Right lobe of liver (tissue), 6 donors: ENCODE measurements around the gene DAG1. TPM values are rescaled to one million over a fixed set of nuclear protein-coding genes. Genes with fewer than 3 reads are reported as not detected.
A peak's percentile ranks its signal among the peaks of the same experiment; 100 is the strongest.

ENCODE experiments used
- ATAC-seq, 4 donors: fragments of 200-7000 bp; cut with Tn5 transposase; one replicate each; pipeline ENCODE4 v1.9.1; 2020; ENCODE audit warnings: mild to moderate bottlenecking in 4 of 4, moderate library complexity in 4 of 4
- DNase-seq, 3 donors: peaks; one replicate each; pipeline ENCODE4 v3.0.0-alpha.2; 2020
- H3K27ac ChIP-seq, 3 donors: fragments of 200-600 bp; one replicate each; pipeline ENCODE4 v1.8.0; 2022
- H3K27me3 ChIP-seq, 2 donors: fragments of 200-600 bp; one replicate each; pipeline ENCODE4 v1.8.0; 2022
- H3K36me3 ChIP-seq, 4 donors: fragments of 200-600 bp; sonication (generic) in 1 of 4; one replicate each; pipeline versions ENCODE4 v1.5.1 to v1.8.0; 2017 to 2022; ENCODE audit warnings: control low read depth in 1 of 4
- H3K4me1 ChIP-seq, 4 donors: fragments of 200-600 bp; sonication (generic) in 1 of 4; one replicate each; pipeline versions ENCODE4 v1.5.1 to v1.8.0; 2017 to 2022; ENCODE audit warnings: control low read depth in 1 of 4
- H3K4me3 ChIP-seq, 3 donors: fragments of 200-600 bp; one replicate each; pipeline ENCODE4 v1.8.0; 2022
- H3K9me3 ChIP-seq, 4 donors: fragments of 200-600 bp; sonication (generic) in 1 of 4; one replicate each; pipeline versions ENCODE4 v1.5.1 to v1.8.0; 2017 to 2022; ENCODE audit warnings: control low read depth in 1 of 4
- CTCF ChIP-seq, 4 donors: fragments of 200-600 bp in 3 of 4; fragments of 450-650 bp in 1 of 4; IDR thresholded peaks; one replicate each; pipeline versions ENCODE4 v1.5.1 to v1.8.0; 2016 to 2022; ENCODE audit warnings: antibody characterized with exemption in 4 of 4, mild to moderate bottlenecking in 2 of 4
- POLR2A ChIP-seq: fragments of 450-650 bp; IDR thresholded peaks from one replicate; pipeline ENCODE4 v1.6.1; 2017; ENCODE audit warnings: antibody characterized with exemption, mild to moderate bottlenecking
- WGBS: methylation state at CpG from one replicate; pipeline ENCODE4 v1.1.6; 2018; ENCODE audit warnings: low coverage, low lambda C conversion rate; ENCODE audit not compliant: insufficient coverage; ENCODE audit errors: missing lambda C conversion rate; 5-methylcytosine and 5-hydroxymethylcytosine counted together
- intact Hi-C, 2 donors: fragments of 100-400 bp; cut with DNase I; formaldehyde crosslinking; loops; one replicate each; pipeline versions ENCODE4 v1.11.2 to v1.14.1; 2022
- total RNA-seq, 6 experiments: library from RNA; depleted of rRNA in 2 of 6; stranded (reverse); fragments of >200 nt in 2 of 6; fragmentation: NEBNext Ultra II Directional in 3 of 6; extraction: Animal tissue kit (Norgen Biotek cat#: 25700) in 3 of 6; gene quantifications; one replicate each; pipeline versions ENCODE4 v1.1.0 to v1.2.4, GENCODE V29; 2016 to 2023
- donor health status: DM: no; HTN: yes; CAD: no.
- donor health status: DM: no; HTN: no; CAD: no.
- donor health status: DM: no; HTN: no; CAD: no.
- donor health status: DM: no; HTN: yes; CAD: no.
- donor health status: DM: no; HTN: yes; CAD: no.

Gene DAG1
- total RNA-seq, 6 experiments from 2014 or later, result 54.5 to 92.5 (median 65.2) TPM

GRCh38 chr3:49518441-49518840 is 48.4 kb downstream of the DAG1 start:
- Histone ChIP-seq H3K9me3 (no peaks in the 10 kb centered on the region), H3K36me3 (peaks cover 0 to 7% (median under 1%) of the 10 kb centered on the region in 4 donors), H3K4me3 (no peak overlapping the region), H3K27me3 (no peaks in the 10 kb centered on the region), H3K27ac (peak overlapping the region in 1 of 3 donors; percentile 80), H3K4me1 (peaks cover 0 to 73% (median 24%) of the 10 kb centered on the region in 4 donors)
- no peak for TF ChIP-seq POLR2A
- TF ChIP-seq CTCF (IDR thresholded peaks at IDR 0.05), result no peak
- peak in 1 of 3 donors; percentile 12 for DNase-seq
- intact Hi-C loops, result no loop called here
- WGBS, result 77% methylated on average over 4 of the region's 5 CpGs
- ATAC-seq, result no peak

GRCh38 chr3:49519296-49519695 is 49.2 kb downstream of the DAG1 start:
- no peak for TF ChIP-seq POLR2A
- no peak for TF ChIP-seq CTCF (IDR thresholded peaks at IDR 0.05)
- H3K27me3 ChIP-seq, result no peaks in the 10 kb centered on the region
- intact Hi-C loops, result no loop called here
- ATAC-seq (no peak), DNase-seq (peak in 1 of 3 donors; percentile 28)
- no peaks in the 10 kb centered on the region for H3K9me3 ChIP-seq
- peaks cover 0 to 68% (median 20%) of the 10 kb centered on the region in 4 donors for H3K4me1 ChIP-seq
- H3K36me3 ChIP-seq, result peaks cover 0 to 7% (median under 1%) of the 10 kb centered on the region in 4 donors
- H3K27ac ChIP-seq, result peak overlapping the region in 2 of 3 donors; percentile 7 to 80
- WGBS, result 79% methylated on average over 6 of the region's 6 CpGs
- H3K4me3 ChIP-seq, result no peak overlapping the region

GRCh38 chr3:49519916-49520385 is 49.9 kb downstream of the DAG1 start:
- TF ChIP-seq POLR2A (peak; percentile 52), CTCF (IDR thresholded peaks at IDR 0.05) (no peak)
- intact Hi-C loops, result no loop called here
- WGBS, result 33% methylated on average over 1 of the region's 2 CpGs
- peak overlapping the region in 2 of 3 donors; percentile 56 to 80 for H3K27ac ChIP-seq
- no peaks in the 10 kb centered on the region for H3K9me3 ChIP-seq
- no peak overlapping the region for H3K4me3 ChIP-seq
- no peaks in the 10 kb centered on the region for H3K27me3 ChIP-seq
- DNase-seq, result peak; percentile 51 to 85 (median 84)
- H3K36me3 ChIP-seq, result peaks cover 0 to 10% (median under 1%) of the 10 kb centered on the region in 4 donors
- peak; percentile 88 to 94 (median 89) for ATAC-seq
- peaks cover 0 to 62% (median 17%) of the 10 kb centered on the region in 4 donors for H3K4me1 ChIP-seq

GRCh38 chr3:49523756-49524747 is 54.0 kb downstream of the DAG1 start:
- peaks cover 0 to 6% (median 0%) of the 10 kb centered on the region in 4 donors for H3K36me3 ChIP-seq
- no peak overlapping the region for H3K27ac ChIP-seq
- H3K4me3 ChIP-seq, result no peak overlapping the region
- H3K4me1 ChIP-seq, result peaks cover 0 to 26% (median 9%) of the 10 kb centered on the region in 4 donors
- H3K9me3 ChIP-seq, result no peaks in the 10 kb centered on the region
- peak in 1 of 4 donors; percentile 28 for ATAC-seq
- no peaks in the 10 kb centered on the region for H3K27me3 ChIP-seq
- no peak for TF ChIP-seq POLR2A
- TF ChIP-seq CTCF (IDR thresholded peaks at IDR 0.05), result no peak
- intact Hi-C loops, result no loop called here
- WGBS, result 67% methylated on average over 3 of the region's 5 CpGs
- peak in 1 of 3 donors; percentile 28 for DNase-seq
